HEK293 (cell line): Measurements from ENCODE around the gene SLC6A17.

ENCODE experiments used
- ATF2 ChIP-seq: fragments of 450-650 bp; formaldehyde crosslinking; IDR thresholded peaks from 2 replicates; pipeline ENCODE4 v1.5.1; 2016; ENCODE audit warnings: missing biosample characterization, missing genetic modification characterization, low read depth
- ZBTB44 ChIP-seq: fragments of 450-650 bp; IDR thresholded peaks from 2 replicates; pipeline ENCODE4 v1.5.1; 2018; ENCODE audit warnings: missing biosample characterization, mild to moderate bottlenecking, missing genetic modification characterization
- ZFP37 ChIP-seq: fragments of 450-650 bp; formaldehyde crosslinking; IDR thresholded peaks from 2 replicates; pipeline ENCODE4 v1.5.1; 2016; ENCODE audit warnings: missing biosample characterization, missing genetic modification characterization
- ZNF184 ChIP-seq: fragments of 450-650 bp; IDR thresholded peaks from 2 replicates; pipeline ENCODE4 v1.5.1; 2018; ENCODE audit warnings: missing biosample characterization, mild to moderate bottlenecking, missing genetic modification characterization
- ZNF571 ChIP-seq: fragments of 450-650 bp; formaldehyde crosslinking; IDR thresholded peaks from 2 replicates; pipeline ENCODE4 v1.5.0; 2017; ENCODE audit warnings: missing biosample characterization, missing genetic modification characterization
- TF ChIP-seq, protein P1 (sequence below): fragments of 450-650 bp; formaldehyde crosslinking; IDR thresholded peaks from 2 replicates; pipeline ENCODE4 v1.5.1; 2016; ENCODE audit warnings: missing biosample characterization, missing genetic modification characterization
- TF ChIP-seq, protein P2 (sequence below): fragments of 450-650 bp; formaldehyde crosslinking; optimal IDR thresholded peaks from 2 replicates; pipeline ENCODE3; 2016; ENCODE audit warnings: missing biosample characterization, mild to moderate bottlenecking, missing genetic modification characterization

GRCh38 chr1:110151175-110151669, 928 bp downstream of the SLC6A17 start:
- TF ChIP-seq ZNF571: no peak
- TF ChIP-seq ZFP37 (tag by site-specific recombination): no peak
- TF ChIP-seq ATF2 (tag by site-specific recombination): no peak
- TF ChIP-seq, protein P1, sequence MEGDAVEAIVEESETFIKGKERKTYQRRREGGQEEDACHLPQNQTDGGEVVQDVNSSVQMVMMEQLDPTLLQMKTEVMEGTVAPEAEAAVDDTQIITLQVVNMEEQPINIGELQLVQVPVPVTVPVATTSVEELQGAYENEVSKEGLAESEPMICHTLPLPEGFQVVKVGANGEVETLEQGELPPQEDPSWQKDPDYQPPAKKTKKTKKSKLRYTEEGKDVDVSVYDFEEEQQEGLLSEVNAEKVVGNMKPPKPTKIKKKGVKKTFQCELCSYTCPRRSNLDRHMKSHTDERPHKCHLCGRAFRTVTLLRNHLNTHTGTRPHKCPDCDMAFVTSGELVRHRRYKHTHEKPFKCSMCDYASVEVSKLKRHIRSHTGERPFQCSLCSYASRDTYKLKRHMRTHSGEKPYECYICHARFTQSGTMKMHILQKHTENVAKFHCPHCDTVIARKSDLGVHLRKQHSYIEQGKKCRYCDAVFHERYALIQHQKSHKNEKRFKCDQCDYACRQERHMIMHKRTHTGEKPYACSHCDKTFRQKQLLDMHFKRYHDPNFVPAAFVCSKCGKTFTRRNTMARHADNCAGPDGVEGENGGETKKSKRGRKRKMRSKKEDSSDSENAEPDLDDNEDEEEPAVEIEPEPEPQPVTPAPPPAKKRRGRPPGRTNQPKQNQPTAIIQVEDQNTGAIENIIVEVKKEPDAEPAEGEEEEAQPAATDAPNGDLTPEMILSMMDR: no peak
- TF ChIP-seq ZBTB44: no peak
- no peak for TF ChIP-seq ZNF184
- TF ChIP-seq, protein P2, sequence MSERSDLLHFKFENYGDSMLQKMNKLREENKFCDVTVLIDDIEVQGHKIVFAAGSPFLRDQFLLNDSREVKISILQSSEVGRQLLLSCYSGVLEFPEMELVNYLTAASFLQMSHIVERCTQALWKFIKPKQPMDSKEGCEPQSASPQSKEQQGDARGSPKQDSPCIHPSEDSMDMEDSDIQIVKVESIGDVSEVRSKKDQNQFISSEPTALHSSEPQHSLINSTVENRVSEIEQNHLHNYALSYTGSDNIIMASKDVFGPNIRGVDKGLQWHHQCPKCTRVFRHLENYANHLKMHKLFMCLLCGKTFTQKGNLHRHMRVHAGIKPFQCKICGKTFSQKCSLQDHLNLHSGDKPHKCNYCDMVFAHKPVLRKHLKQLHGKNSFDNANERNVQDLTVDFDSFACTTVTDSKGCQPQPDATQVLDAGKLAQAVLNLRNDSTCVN (tag by site-specific recombination): no peak
